GM18526 (cell line): ENCODE data around the gene CHI3L2.

Source experiments
- POLR2A ChIP-seq: IDR thresholded peaks from 3 replicates; pipeline ENCODE4 v1.6.1; 2011; ENCODE audit not compliant: insufficient read length; ENCODE audit errors: extremely low read depth

Gene CHI3L2

GRCh38 chr1:111223126-111223685, 4.3 kb upstream of the CHI3L2 start:
- TF ChIP-seq POLR2A, result no peak

GRCh38 chr1:111225091-111225490, 2.4 kb upstream of the CHI3L2 start:
- TF ChIP-seq POLR2A, result no peak

GRCh38 chr1:111225717-111226400, 1.7 kb upstream of the CHI3L2 start:
- no peak for TF ChIP-seq POLR2A

GRCh38 chr1:111227851-111228747, 586 bp downstream of the CHI3L2 start:
- TF ChIP-seq POLR2A, result no peak

GRCh38 chr1:111228748-111229126, 1.2 kb downstream of the CHI3L2 start:
- no peak for TF ChIP-seq POLR2A

GRCh38 chr1:111232134-111232533, 4.6 kb downstream of the CHI3L2 start:
- TF ChIP-seq POLR2A, result no peak

GRCh38 chr1:111234258-111234657, 6.7 kb downstream of the CHI3L2 start:
- no peak for TF ChIP-seq POLR2A

- no peak for TF ChIP-seq POLR2A
Observed at GRCh38 chr1:111234866-111235265, 7.4 kb downstream of the CHI3L2 start.

GRCh38 chr1:111236379-111236778, 8.9 kb downstream of the CHI3L2 start:
- TF ChIP-seq POLR2A, result no peak

GRCh38 chr1:111236806-111237205, 9.3 kb downstream of the CHI3L2 start:
- TF ChIP-seq POLR2A, result no peak

- no peak for TF ChIP-seq POLR2A
Observed at GRCh38 chr1:111238056-111238795, 10.7 kb downstream of the CHI3L2 start.

GRCh38 chr1:111241797-111242196, 14.3 kb downstream of the CHI3L2 start:
- no peak for TF ChIP-seq POLR2A

- no peak for TF ChIP-seq POLR2A
Observed at GRCh38 chr1:111242805-111243523, 15.5 kb downstream of the CHI3L2 start.

- TF ChIP-seq POLR2A, result no peak
Observed at GRCh38 chr1:111247125-111247838, 19.8 kb downstream of the CHI3L2 start.
